Cardiac septum (tissue), 1 donor: ENCODE results near the gene CBR3. TPM values are rescaled to one million over a fixed set of nuclear protein-coding genes. Genes with fewer than 3 reads are reported as not detected.

Experiments
- total RNA-seq: library from RNA; stranded (reverse); fragmentation: NEBNext Ultra II Directional; extraction: Animal tissue kit (Norgen Biotek cat#: 25700); gene quantifications from one replicate; pipeline ENCODE4 v1.2.1, GENCODE V29; 2021
- donor health status: DM: no; HTN: no; CAD: no.

The CBR3 gene
- total RNA-seq, 1 donor from 2014 or later: 2.1 TPM

Other genes with a start within 250 kb of the CBR3 start
- 10.6 TPM for gene SETD4, start 74.6 kb upstream of the CBR3 start, total RNA-seq
- gene CBR1, start 65.1 kb upstream of the CBR3 start, total RNA-seq: 24.1 TPM
- gene DOP1B, start 21.7 kb downstream of the CBR3 start, total RNA-seq: 7.6 TPM
- 18.5 TPM for gene MORC3, start 185.1 kb downstream of the CBR3 start, total RNA-seq